Loucy (cell line): ENCODE results near the gene ARHGAP6.

Experiments
- H2AFZ ChIP-seq: fragments of 200-600 bp; sonication (generic); 2 replicates; pipeline ENCODE4 v1.6.0; 2016; ENCODE audit warnings: antibody characterized with exemption, mild to moderate bottlenecking, low read length, moderate library complexity
- H3F3A ChIP-seq: fragments of 200-600 bp; 2 replicates; pipeline ENCODE4 v1.6.0; 2016; ENCODE audit warnings: antibody characterized with exemption, low read depth, mild to moderate bottlenecking
- H3K27me3 ChIP-seq: fragments of 200-600 bp; sonication (generic); 2 replicates; pipeline ENCODE4 v1.6.1; 2014; ENCODE audit warnings: low read length, mild to moderate bottlenecking; ENCODE audit not compliant: insufficient read depth, poor library complexity, severe bottlenecking
- H3K36me3 ChIP-seq: fragments of 200-600 bp; sonication (generic); 2 replicates; pipeline ENCODE4 v1.6.1; 2016; ENCODE audit warnings: low read length; ENCODE audit not compliant: insufficient read depth
- H3K4me1 ChIP-seq: fragments of 200-600 bp; sonication (generic); 2 replicates; pipeline ENCODE4 v1.5.1; 2014; ENCODE audit warnings: low read length, mild to moderate bottlenecking; ENCODE audit not compliant: insufficient read depth, poor library complexity, severe bottlenecking
- H3K4me2 ChIP-seq: fragments of 200-600 bp; sonication (generic); 2 replicates; pipeline ENCODE4 v1.6.0; 2014; ENCODE audit warnings: antibody characterized with exemption, low read length, low read depth, mild to moderate bottlenecking; ENCODE audit not compliant: poor library complexity, severe bottlenecking
- H3K4me3 ChIP-seq: fragments of 200-600 bp; sonication (generic); 2 replicates; pipeline ENCODE4 v1.5.1; 2014; ENCODE audit warnings: low read length, mild to moderate bottlenecking, mixed read lengths; ENCODE audit not compliant: poor library complexity, severe bottlenecking
- H3K79me2 ChIP-seq: fragments of 200-600 bp; sonication (generic); 2 replicates; pipeline ENCODE4 v1.6.1; 2014; ENCODE audit warnings: low read length; ENCODE audit not compliant: insufficient read depth
- H3K9ac ChIP-seq: fragments of 200-600 bp; sonication (generic); 2 replicates; pipeline ENCODE4 v1.6.0; 2014; ENCODE audit warnings: mild to moderate bottlenecking, low read depth, low read length, moderate library complexity; ENCODE audit not compliant: poor library complexity, severe bottlenecking
- H3K9me2 ChIP-seq: fragments of 200-600 bp; sonication (generic); replicated peaks from 2 replicates; pipeline ENCODE4 v1.6.1; 2016; ENCODE audit warnings: low read depth, low read length, mixed read lengths
- H3K9me3 ChIP-seq: fragments of 200-600 bp; sonication (generic); 2 replicates; pipeline ENCODE4 v1.6.1; 2014; ENCODE audit warnings: mild to moderate bottlenecking, antibody characterized with exemption, low read length, low read depth; ENCODE audit not compliant: insufficient read depth
- H4K20me1 ChIP-seq: fragments of 200-600 bp; sonication (generic); 2 replicates; pipeline ENCODE4 v1.6.0; 2014; ENCODE audit warnings: antibody characterized with exemption, low read length, mild to moderate bottlenecking; ENCODE audit not compliant: insufficient read depth, poor library complexity, severe bottlenecking
- CTCF ChIP-seq: fragments of 200-600 bp; sonication (generic); conservative IDR thresholded peaks from 2 replicates; pipeline ENCODE4 v1.5.1; 2014; ENCODE audit warnings: mild to moderate bottlenecking, antibody characterized with exemption, low read length
- EZH2phosphoT487 ChIP-seq: fragments of 200-600 bp; IDR thresholded peaks from 2 replicates; pipeline ENCODE4 v1.6.1; 2018; ENCODE audit warnings: antibody characterized with exemption, mild to moderate bottlenecking, moderate library complexity, borderline replicate concordance

Gene ARHGAP6

DNA sequence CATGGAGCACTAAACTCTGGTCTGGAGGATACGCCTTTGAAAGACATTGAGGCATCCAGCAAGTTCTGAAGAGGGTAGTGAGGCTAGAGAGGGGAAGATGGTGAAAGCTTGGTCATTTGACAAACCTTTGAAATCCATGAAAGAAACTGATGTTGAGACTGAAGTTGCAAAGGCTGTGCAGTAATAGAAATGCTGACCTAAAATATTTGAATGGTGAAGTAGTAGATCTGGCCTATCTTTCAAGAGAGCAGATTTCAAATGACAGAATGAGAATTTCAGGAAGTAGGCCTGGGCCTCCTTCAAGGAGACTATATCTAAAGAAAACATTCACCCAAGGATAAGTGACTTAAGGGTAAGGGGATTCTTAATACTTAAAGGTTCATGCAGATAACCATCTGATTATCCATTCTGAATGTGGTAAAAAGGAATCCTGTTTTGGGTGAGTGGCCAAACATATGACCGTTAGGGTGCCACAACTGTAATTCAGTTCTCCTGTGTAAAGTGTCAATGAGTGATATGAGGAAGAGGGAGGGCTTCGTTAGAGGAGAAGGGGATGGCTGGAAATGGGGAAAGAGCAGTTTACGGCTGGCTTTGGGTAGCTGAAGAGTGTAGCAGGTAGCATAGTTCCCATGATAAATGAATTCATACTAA lies 310.3 kb downstream of the ARHGAP6 start:
- H4K20me1 ChIP-seq = no peaks in the 10 kb centered on the region
- H3K9me2 ChIP-seq = no peaks in the 10 kb centered on the region
- H3K79me2 ChIP-seq = no peaks in the 10 kb centered on the region
- H3K27me3 ChIP-seq = no peaks in the 10 kb centered on the region
- no peaks in the 10 kb centered on the region for H3F3A ChIP-seq
- H2AFZ ChIP-seq = no peak overlapping the region
- no peaks in the 10 kb centered on the region for H3K9me3 ChIP-seq
- TF ChIP-seq EZH2phosphoT487 (no peak), CTCF (no peak)
- no peaks in the 10 kb centered on the region for H3K36me3 ChIP-seq
- H3K4me1 ChIP-seq = peaks cover 11% of the 10 kb centered on the region
- no peak overlapping the region for H3K4me3 ChIP-seq
- H3K9ac ChIP-seq = no peak overlapping the region
- no peak overlapping the region for H3K4me2 ChIP-seq

DNA sequence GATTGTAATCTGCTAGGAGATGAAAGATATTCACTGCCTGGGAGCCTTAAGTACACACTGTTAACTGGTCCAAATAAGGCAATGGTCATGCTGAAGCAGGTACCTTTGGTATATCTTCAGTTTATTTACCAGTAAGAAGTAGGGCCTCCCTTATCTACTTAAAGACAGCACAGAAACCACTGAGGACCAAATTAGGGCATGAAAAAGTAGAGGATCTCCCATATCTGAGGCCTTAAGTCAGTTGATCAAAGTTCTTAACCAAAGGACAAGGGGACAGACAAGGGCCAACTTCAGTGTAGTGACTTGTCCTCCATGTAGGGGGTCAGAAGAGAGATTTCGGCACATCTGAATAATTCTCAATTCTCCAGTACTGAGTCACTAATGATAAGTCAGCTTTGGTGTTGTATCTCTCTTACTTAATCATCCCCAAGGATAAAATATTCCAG lies 313.4 kb downstream of the ARHGAP6 start:
- no peak overlapping the region for H3K4me3 ChIP-seq

GRCh38 chrX:11351375-11352295 lies 314.1 kb downstream of the ARHGAP6 start:
- no peak for TF ChIP-seq CTCF
- no peak for TF ChIP-seq EZH2phosphoT487
- H3K27me3 ChIP-seq = no peaks in the 10 kb centered on the region
- H3F3A ChIP-seq = no peaks in the 10 kb centered on the region
- no peak overlapping the region for H3K4me3 ChIP-seq
- H3K9ac ChIP-seq = no peak overlapping the region
- H3K79me2 ChIP-seq = no peaks in the 10 kb centered on the region
- H3K9me2 ChIP-seq = no peaks in the 10 kb centered on the region
- H2AFZ ChIP-seq = no peak overlapping the region
- H3K36me3 ChIP-seq = no peaks in the 10 kb centered on the region
- no peaks in the 10 kb centered on the region for H3K9me3 ChIP-seq
- H3K4me1 ChIP-seq = peaks cover 11% of the 10 kb centered on the region
- no peak overlapping the region for H3K4me2 ChIP-seq
- no peaks in the 10 kb centered on the region for H4K20me1 ChIP-seq

More for the DNA sequence above, 313.4 kb downstream of the ARHGAP6 start:
- H2AFZ ChIP-seq = no peak overlapping the region
- H3K4me2 ChIP-seq = no peak overlapping the region
- TF ChIP-seq CTCF (no peak), EZH2phosphoT487 (no peak)
- H3K9me2 ChIP-seq = no peaks in the 10 kb centered on the region
- no peaks in the 10 kb centered on the region for H3F3A ChIP-seq
- H3K79me2 ChIP-seq = no peaks in the 10 kb centered on the region
- H3K4me1 ChIP-seq = peaks cover 11% of the 10 kb centered on the region
- no peak overlapping the region for H3K9ac ChIP-seq
- no peaks in the 10 kb centered on the region for H3K9me3 ChIP-seq
- H4K20me1 ChIP-seq = no peaks in the 10 kb centered on the region
- no peaks in the 10 kb centered on the region for H3K27me3 ChIP-seq
- H3K36me3 ChIP-seq = no peaks in the 10 kb centered on the region
